Stimulated activated CD4-positive, alpha-beta T cell treated with anti-CD3 and anti-CD28 coated beads, TNF-alpha, amount 100 ng/mL, for 4 hours (primary cell): Measurements from ENCODE around the gene PHAF1.
A peak's percentile ranks its signal among the peaks of the same experiment; 100 is the strongest.

Experiments
- DNase-seq, 3 experiments: peaks; one replicate each; pipeline ENCODE4 v3.0.0-alpha.2; 2020; ENCODE audit warnings: low read depth in 3 of 3

The PHAF1 gene

GRCh38 chr16:67163164-67163998 lies 53.6 kb downstream of the PHAF1 start:
- DNase-seq: no peak

GRCh38 chr16:67163999-67164558 lies 54.3 kb downstream of the PHAF1 start:
- no peak for DNase-seq

- no peak for DNase-seq
Measured at GRCh38 chr16:67164599-67165061, 54.9 kb downstream of the PHAF1 start, which contains the start of gene HSF4. Gene HSF4 (plus strand): TSS chr16:67164745. CDS start chr16:67164812, 67 bp downstream.

GRCh38 chr16:67165121-67166078 lies 55.7 kb downstream of the PHAF1 start:
- no peak for DNase-seq

- DNase-seq: no peak
Measured at GRCh38 chr16:67166110-67166547, 56.4 kb downstream of the PHAF1 start.

GRCh38 chr16:67166598-67167168 lies 56.9 kb downstream of the PHAF1 start:
- DNase-seq: no peak

- no peak for DNase-seq
Measured at GRCh38 chr16:67167588-67167987, 57.8 kb downstream of the PHAF1 start.

GRCh38 chr16:67169011-67169451 lies 59.3 kb downstream of the PHAF1 start:
- no peak for DNase-seq

- no peak for DNase-seq
Measured at GRCh38 chr16:67169642-67170167, 60.0 kb downstream of the PHAF1 start.

GRCh38 chr16:67170168-67170948 lies 60.6 kb downstream of the PHAF1 start, which contains the start of gene NOL3:
Gene NOL3 (plus strand): TSS chr16:67170538.
- DNase-seq: no peak

- DNase-seq: no peak
Measured at GRCh38 chr16:67170949-67171649, 61.4 kb downstream of the PHAF1 start.

GRCh38 chr16:67173323-67173722 lies 63.6 kb downstream of the PHAF1 start:
- no peak for DNase-seq

GRCh38 chr16:67173808-67174705 lies 64.3 kb downstream of the PHAF1 start:
- DNase-seq: peak in 1 of 3 experiments; percentile 41

- DNase-seq: no peak
Measured at GRCh38 chr16:67174706-67175231, 65.0 kb downstream of the PHAF1 start.

GRCh38 chr16:67176662-67177061 lies 66.9 kb downstream of the PHAF1 start:
- DNase-seq: no peak

- DNase-seq: no peak
Measured at GRCh38 chr16:67177743-67178699, 68.3 kb downstream of the PHAF1 start.

GRCh38 chr16:67179421-67180080 lies 69.8 kb downstream of the PHAF1 start:
- no peak for DNase-seq
